Measurements from ENCODE around the gene EEPD1.

The EEPD1 gene

GRCh38 chr7:36285276-36285675 lies 132.2 kb downstream of the EEPD1 start:
- Histone ChIP-seq H3K27ac (peak overlapping the region in 1 of 2 donors; percentile 7), H3K4me3 (no peak overlapping the region)
- no peak for DNase-seq (ENCODE audit: low spot score)

GRCh38 chr7:36286226-36286625 lies 133.2 kb downstream of the EEPD1 start:
- Histone ChIP-seq H3K27ac (no peak overlapping the region), H3K4me3 (no peak overlapping the region)
- TF ChIP-seq CTCF (IDR thresholded peaks at IDR 0.05): no peak
- no peak for DNase-seq (ENCODE audit: low spot score)

More at GRCh38 chr7:36285276-36285675, 132.2 kb downstream of the EEPD1 start:
- TF ChIP-seq CTCF (IDR thresholded peaks at IDR 0.05): no peak

GRCh38 chr7:36286688-36287087 lies 133.6 kb downstream of the EEPD1 start:
- no peak overlapping the region for H3K4me3 ChIP-seq
- TF ChIP-seq CTCF (IDR thresholded peaks at IDR 0.05): no peak
- no peak overlapping the region for H3K27ac ChIP-seq
- DNase-seq (ENCODE audit: low spot score): no peak

- H3K4me3 ChIP-seq: no peak overlapping the region
- H3K27ac ChIP-seq: peak overlapping the region in 1 of 2 donors; percentile 49
- no peak for DNase-seq (ENCODE audit: low spot score)
- TF ChIP-seq CTCF (IDR thresholded peaks at IDR 0.05): no peak
Measured at GRCh38 chr7:36287371-36288241, 134.6 kb downstream of the EEPD1 start.

GRCh38 chr7:36288501-36288900 lies 135.4 kb downstream of the EEPD1 start:
- no peak overlapping the region for H3K27ac ChIP-seq
- TF ChIP-seq CTCF (IDR thresholded peaks at IDR 0.05): no peak
- no peak for DNase-seq (ENCODE audit: low spot score)
- no peak overlapping the region for H3K4me3 ChIP-seq

- no peak overlapping the region for H3K4me3 ChIP-seq
- TF ChIP-seq CTCF (IDR thresholded peaks at IDR 0.05): no peak
- no peak for DNase-seq (ENCODE audit: low spot score)
- H3K27ac ChIP-seq: peak overlapping the region; percentile 26 to 30
Measured at GRCh38 chr7:36289833-36290661, 137.0 kb downstream of the EEPD1 start.

All from coronary artery (tissue), 2 donors.